COLO668 (cell line): ENCODE results near the gene PTPRM.

Source experiments
- DNase-seq: peaks from one replicate; lab custom pipeline; 2025; ENCODE audit not compliant: unreplicated experiment; lab: John Stamatoyannopoulos, UW

The PTPRM gene

GRCh38 chr18:8140841-8141501 is 573.9 kb downstream of the PTPRM start:
- no peak for DNase-seq

DNA sequence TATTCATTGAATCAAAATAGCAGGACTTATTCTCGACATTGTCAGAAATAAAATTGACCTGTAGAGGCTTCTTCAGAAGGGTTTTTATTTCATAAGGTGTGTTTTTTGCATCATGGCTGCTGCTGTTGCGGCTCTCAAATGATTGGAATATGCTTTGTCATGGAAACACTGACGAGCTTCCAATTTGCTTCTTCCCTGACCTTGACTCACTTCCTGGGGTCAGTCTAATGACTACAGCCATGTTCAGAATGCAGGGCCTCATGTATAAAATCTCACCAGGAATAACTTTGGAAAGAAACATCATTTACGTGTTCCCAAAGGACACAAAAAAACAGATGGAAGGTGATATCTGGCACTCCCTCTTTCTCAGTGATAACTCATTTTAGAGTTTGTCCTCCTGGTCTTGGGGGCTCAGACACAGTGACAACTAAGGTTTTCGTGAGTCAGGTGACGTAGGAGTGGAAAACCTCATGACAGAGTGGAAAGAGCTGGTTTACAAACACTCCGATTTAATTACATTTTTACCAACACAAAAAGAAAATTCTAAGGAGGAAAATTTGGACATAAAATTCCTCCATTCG is 575.1 kb downstream of the PTPRM start:
- no peak for DNase-seq

DNA sequence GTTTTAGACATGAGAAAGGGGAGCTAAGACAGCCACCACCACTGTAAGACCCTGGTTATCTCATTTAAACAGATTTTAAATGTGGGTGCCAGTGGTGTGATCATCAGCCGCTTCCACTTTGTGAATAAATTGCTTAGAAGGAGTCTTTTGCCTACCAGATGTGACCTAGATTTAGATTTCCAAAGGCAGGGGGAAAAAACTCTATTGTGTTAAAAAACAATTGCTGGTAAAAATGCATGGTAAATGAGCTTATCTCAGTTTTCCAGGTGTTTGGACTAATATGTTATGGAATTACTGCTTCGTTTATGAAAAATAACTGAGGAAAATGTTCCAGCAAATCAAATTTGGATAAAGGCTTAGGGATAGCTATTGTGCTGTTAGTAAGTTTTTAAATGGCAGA is 575.8 kb downstream of the PTPRM start:
- no peak for DNase-seq

- no peak for DNase-seq
Observed at GRCh38 chr18:8151181-8151580, 584.1 kb downstream of the PTPRM start.

DNA sequence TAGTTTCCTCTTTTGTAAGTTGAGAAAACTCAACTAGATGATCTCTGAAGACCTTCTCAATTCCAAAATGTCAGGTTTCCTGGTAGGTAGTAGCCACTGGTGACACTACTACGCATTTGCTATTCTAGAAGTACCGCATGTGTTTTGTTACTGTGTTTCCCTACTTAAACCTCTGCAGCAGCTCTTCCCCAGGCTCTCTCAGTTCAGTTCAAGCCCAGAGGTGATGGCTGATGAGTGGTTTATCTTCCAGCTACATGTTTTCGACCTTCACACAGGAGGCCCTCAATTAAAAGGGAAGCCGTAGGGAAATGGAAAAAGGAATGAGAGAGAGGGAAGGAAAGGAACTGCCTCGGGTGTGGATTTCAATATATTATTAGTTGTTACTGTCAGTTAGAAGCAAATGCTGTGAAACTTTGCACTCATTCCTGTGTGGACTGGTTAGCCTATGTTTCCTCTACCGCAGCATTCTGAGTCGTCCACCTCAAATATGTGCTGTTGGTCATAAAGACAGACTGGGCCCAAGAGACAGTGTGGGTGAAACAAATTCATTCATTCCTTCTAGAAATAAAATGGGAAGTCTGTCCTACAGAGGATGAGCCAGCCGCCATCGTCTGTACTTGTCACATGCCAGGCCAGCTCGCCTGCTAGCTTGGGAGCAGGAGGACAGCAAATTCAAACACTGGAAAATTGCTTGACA is 586.9 kb downstream of the PTPRM start:
- DNase-seq: no peak

- peak; percentile 88 for DNase-seq
Observed at GRCh38 chr18:8162802-8163201, 595.7 kb downstream of the PTPRM start.

DNA sequence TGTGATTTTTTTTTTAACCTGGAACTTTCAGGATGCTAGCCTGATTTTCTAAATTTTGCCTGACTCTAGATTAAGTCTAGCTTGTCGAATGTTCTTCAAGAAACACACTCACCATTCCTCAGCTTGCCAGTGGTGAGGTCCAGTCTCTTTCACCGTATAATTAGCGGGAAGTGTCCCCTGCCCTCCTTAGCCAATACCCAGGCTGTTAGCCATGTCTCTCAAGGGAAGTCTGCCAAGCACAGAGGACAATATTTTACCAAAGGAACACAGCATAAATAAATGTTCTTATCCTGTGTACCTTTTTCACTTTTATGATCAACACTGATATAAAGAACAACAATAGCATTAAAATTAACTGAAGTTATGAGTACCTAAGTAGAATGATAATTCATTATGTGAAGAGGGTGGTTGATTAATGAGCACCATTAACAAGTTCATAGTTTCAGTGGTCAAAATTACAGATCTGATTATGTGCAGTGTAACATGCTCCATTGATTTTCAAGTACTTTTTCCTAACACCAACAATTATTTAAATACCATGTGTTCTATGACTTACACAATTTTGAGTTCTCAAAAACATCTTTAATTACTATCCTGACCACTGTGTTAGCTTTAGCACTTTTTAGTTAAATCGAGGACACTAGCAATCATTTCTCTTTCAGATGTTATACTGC is 596.3 kb downstream of the PTPRM start:
- DNase-seq: no peak

DNA sequence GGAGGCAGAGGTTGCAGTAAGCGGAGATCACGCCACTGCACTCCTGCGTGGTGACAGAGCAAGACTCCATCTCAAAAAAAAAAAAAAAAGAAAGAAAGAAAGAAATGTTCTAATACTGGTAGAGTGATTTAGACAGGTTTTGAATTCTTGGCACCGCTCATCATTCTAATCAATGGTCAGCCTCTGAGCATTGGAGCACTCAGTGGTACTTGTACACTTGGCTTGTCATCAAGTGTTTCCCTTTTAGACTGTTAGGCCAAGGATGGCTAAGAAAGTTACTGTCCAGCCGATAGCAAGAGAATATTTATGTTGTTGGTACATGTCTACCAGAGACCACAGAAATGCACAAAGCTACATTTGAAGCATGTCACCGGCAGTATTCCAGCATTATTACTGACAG is 598.0 kb downstream of the PTPRM start:
- DNase-seq: no peak

DNA sequence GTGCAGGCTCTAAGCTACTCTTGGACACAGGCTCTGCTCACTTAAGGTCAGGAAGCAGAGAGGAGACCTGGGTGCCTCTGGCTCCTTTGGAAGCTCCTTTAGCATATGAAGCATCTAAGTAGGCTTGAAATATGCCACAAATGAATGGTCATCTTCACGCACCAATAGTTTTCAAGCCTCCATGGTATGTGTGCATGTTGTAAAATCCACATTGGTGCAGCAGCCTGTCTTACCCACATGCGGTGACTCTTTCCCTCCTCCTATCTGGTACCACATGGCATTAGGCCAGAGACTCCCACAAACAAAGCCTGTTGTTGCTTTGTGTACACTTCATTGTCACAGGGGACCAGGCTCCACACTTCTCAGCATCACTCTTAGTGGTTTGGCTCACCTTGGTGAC is 599.9 kb downstream of the PTPRM start:
- peak; percentile 30 for DNase-seq

GRCh38 chr18:8167673-8168072 is 600.6 kb downstream of the PTPRM start:
- DNase-seq: no peak

DNA sequence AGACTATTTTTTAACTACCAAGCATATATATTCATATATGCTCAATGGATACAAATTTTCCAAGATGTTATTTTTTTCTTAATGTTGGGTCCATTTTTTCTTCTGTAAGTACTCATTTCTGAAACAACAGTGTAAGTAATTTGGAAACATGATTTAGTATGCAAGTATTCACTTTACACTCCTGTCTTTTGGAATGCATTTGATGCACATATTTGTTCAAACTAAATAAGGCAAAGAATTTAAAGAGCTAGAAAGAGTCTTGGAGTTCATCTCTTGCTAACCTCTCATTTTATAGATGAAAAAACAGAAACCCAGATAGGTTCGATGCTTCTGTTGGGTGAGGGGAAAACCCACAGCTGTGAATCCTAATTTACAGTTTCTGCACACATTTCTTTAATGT is 602.6 kb downstream of the PTPRM start:
- no peak for DNase-seq

DNA sequence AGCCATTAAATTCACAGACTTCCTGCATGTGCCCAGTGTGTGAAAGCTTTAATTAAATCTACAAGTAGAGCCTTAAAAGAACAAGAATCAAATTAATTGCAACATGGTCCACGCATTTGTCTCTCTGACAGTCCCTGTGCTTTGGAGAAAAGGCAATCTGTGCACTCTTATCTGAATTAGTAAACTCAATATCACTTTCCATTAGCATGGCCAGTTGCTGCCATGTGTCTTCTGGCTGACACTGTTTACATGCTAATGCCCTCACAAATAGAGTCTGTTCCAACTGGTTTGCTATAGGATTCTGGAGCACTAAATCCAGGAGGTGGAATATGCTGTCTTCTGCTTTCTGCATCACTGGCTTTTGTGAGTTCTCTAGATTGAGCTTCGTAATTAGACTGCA is 607.7 kb downstream of the PTPRM start:
- DNase-seq: no peak

DNA sequence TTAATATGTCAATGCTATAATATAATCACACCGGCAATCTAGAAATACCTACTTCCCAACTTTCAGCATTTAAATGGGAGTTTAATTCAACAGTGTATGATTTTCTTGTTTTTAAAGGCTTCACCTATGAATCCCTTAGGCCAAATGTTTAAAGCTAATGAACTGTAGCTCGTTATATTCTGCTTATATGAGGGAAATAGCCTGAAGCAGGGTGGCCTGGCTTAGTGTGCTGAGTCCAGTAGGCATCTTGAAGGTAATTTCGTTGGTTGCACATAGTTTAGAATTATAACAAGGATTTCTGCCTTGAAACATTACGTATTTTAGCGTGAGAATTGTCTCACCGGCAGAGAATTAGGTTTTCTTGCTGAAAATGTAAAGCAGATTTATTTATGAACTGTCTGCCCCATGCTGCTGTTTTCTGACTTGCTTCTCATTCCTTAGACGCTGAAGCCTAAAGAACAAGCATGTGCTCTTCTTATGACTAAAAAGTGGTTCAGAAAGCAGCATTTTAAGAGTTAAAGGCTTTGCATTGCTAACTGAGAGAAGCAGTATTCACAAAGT is 608.5 kb downstream of the PTPRM start:
- DNase-seq: no peak

GRCh38 chr18:8176109-8176508 is 609.0 kb downstream of the PTPRM start:
- no peak for DNase-seq

DNA sequence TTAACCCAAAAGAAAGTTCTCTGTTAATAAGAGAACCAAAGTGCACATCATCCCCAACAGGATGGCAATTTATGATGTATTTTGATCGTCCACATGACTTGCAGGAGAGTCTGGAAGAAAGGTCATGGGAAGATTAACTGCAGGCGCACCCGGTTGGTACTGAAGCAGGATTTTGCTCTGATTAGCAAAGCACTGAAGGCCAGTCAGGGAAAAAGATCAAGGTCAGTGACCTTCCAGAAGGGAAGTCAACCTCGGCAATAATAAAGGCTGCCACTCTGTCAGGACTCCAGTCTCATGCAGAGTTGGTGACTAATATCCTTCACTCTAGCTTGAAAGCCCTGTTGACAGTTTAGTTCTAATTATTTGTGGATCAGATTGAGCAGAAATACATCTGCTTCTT is 609.4 kb downstream of the PTPRM start:
- DNase-seq: no peak

DNA sequence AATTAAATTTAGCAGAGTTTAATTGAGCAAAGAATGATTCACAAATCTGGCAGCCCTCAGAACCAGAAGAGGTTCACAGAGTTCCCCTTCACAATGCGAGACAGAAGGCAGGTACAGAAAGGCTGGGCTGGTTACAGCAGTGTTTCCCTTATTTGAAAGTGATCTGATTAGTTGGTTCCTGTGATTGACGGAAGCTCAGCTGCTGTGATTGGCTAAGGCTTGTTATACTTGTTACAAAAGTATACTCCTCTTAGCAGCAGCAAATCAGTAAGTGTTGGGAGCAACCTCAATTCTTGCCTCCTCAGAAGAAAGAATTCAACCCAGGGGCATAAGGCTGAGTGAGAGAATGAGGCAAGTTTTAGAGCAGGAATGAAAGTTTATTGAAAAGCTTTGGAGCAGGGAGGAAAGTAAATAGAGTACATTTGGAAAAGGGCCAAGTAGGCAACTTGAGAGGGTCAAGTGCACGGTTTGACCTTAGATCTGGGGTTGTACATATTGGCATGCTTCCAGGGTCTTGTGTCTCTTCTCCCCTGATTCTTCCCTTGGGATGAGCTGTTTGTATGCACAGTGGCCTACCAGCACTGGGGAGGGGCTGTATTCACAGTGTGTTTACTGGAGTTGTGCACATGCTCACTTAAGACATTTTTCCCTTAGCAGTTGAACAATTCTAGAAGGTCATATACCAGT is 610.4 kb downstream of the PTPRM start:
- DNase-seq: peak; percentile 47

DNA sequence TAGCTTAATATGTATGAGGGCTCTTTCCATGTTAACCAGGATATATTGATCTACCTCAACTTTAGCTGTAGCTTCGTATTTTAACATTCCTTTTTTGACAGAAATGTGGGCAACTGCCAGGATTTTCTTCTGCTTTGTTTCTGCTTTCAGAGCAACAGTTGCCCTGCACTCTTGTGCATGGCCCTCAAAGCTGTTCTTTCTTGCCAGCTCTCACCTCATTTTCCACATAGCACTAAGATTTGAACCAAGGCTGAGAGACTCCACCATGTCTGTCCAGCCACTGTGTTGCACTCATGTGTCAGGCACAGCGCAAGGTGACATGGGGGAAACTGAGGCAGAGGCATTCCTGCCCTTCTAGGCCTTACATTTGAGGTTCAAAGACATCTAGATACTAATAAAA is 619.3 kb downstream of the PTPRM start:
- no peak for DNase-seq

GRCh38 chr18:8188184-8188583 is 621.1 kb downstream of the PTPRM start:
- DNase-seq: no peak

DNA sequence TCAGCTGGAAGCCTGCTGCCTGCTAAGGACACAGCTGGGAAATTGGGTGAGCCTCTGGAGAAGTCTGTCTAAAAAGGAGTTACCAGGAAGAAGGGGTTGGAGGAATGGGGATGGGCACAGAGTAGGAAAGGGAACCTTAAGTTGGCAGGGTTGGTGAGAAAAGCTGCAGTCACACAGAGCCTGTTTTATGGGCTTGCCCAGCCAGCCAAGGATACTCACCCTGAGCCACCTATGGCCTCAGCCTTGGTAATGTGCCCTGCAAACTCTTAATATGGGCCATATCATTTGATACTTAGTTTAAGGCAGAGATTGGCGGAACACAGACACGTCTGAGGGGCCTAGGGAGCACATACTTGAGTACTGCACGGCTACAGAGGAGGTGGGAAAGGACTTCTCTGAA is 623.9 kb downstream of the PTPRM start:
- DNase-seq: no peak

DNA sequence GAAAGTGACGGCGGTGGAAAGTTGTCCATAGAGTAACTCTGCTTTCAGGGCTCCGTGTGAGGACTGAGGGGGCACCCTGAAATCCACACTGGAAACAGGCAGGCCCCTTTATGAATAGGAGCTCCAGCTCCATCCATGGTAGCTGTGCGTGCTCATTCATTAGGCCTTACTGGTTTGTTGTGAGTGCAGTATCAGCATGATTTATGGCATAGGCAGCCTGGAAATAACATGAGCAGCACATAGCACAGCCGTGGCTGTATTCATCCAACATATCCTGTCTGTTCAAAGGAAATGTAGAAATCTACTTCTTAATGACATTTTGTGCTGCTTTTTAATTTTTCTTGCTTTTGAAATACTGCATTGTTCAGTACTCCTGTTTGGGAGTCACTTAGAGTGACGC is 627.3 kb downstream of the PTPRM start:
- DNase-seq: no peak

DNA sequence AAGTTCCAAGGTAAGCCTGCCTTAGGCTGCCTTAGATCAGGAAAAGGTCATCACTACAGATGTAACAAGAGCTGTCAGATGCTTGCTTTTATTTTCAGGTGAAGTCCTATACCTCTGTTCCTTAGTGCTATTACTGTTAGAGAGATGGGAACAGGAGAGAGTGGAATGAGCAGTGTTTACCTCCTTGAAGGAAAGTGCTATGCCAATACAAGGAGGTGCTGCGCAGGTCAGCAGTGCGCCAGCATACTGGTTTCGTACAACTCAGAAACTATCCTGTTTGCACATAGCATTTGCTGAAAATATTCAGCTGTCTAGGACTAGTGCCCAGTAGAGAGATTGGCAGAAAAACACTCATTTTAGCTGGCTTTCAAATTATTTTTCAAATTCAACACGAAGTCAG is 629.1 kb downstream of the PTPRM start:
- no peak for DNase-seq
